Pancreas (tissue), 10 donors: ENCODE measurements around the gene KCNK3. TPM values are rescaled to one million over a fixed set of nuclear protein-coding genes. Genes with fewer than 3 reads are reported as not detected.

ENCODE experiments used
- ATAC-seq, 4 donors: fragments of 200-7000 bp; cut with Tn5 transposase; one replicate each; pipeline versions ENCODE4 v1.8.0 to v1.9.1; 2020; ENCODE audit warnings: mild to moderate bottlenecking in 4 of 4, moderate library complexity in 4 of 4
- DNase-seq, 6 donors: peaks; one replicate each; pipeline ENCODE4 v3.0.0-alpha.2; 2020
- FAIRE-seq: peaks from 2 replicates; lab custom pipeline; 2012; peaks lifted over from hg19 to GRCh38; lab: Jason Lieb, UNC
- H3K27ac ChIP-seq, 4 donors: fragments of 200-600 bp; sonication (generic); 1 replicate in 3 of 4; 2 replicates in 1 of 4; pipeline versions ENCODE4 v1.5.0 to v1.8.0; 2020
- H3K27me3 ChIP-seq, 4 donors: fragments of 200-600 bp; one replicate each; pipeline ENCODE4 v1.8.0; 2021
- H3K36me3 ChIP-seq, 3 donors: fragments of 200-600 bp; sonication (generic) in 1 of 3; one replicate each; pipeline versions ENCODE4 v1.5.0 to v1.8.0; 2020 to 2021
- H3K4me1 ChIP-seq, 3 donors: fragments of 200-600 bp; one replicate each; pipeline ENCODE4 v1.8.0; 2021
- H3K4me3 ChIP-seq, 4 donors: fragments of 200-600 bp; sonication (generic) in 2 of 4; one replicate each; pipeline versions ENCODE4 v1.5.0 to v1.8.0; 2020 to 2021
- H3K9me3 ChIP-seq, 4 donors: fragments of 200-600 bp; one replicate each; pipeline ENCODE4 v1.8.0; 2021
- CTCF ChIP-seq, 4 donors: fragments of 200-600 bp; sonication (generic) in 3 of 4; IDR thresholded peaks; one replicate each; pipeline versions ENCODE4 v1.5.0 to v1.8.0; 2021; ENCODE audit warnings: antibody characterized with exemption in 4 of 4
- WGBS, 2 donors: extraction: QIAGEN DNeasy Blood & Tissue Kit; methylation state at CpG; one replicate each; pipeline ENCODE4 v1.1.7; 2013; 5-methylcytosine and 5-hydroxymethylcytosine counted together
- intact Hi-C, 3 donors: fragments of 100-400 bp; cut with DNase I; formaldehyde crosslinking; loops; one replicate each; pipeline versions ENCODE4 v1.11.1 to v1.14.2; 2022
- polyA plus RNA-seq, 2 donors: library from polyadenylated mRNA; stranded (reverse); fragments of 200-250 nt; gene quantifications; one replicate each; pipeline ENCODE4 v1.2.3, GENCODE V29; 2013
- total RNA-seq, 6 donors: library from RNA; stranded (reverse); fragmentation: NEBNext Ultra II Directional in 4 of 6; extraction: Animal tissue kit (Norgen Biotek cat#: 25700) in 4 of 6; gene quantifications; one replicate each; pipeline versions ENCODE4 v1.2.1 to v1.2.4, GENCODE V29; 2021 to 2023
- donor health status: healthy with polysubstance abuse.
- donor health status: DM: no; HTN: no; CAD: no; lungs with moderate emphysema.
- donor health status: DM: no; HTN: no; CAD: no.
- donor health status: control.
- donor health status: control.
- donor health status: Bipolar disorder and iron deficiency.
- donor health status: DM: yes; HTN: yes; CAD: no.
- donor health status: DM: no; HTN: no; CAD: no.
- donor health status: DM: no; HTN: no; CAD: no.
- donor health status: DM: yes; HTN: yes; CAD: no.

KCNK3 gene
- total and polyA plus RNA-seq, 8 donors: 7.5 to 46.4 (median 30.2) TPM

DNA sequence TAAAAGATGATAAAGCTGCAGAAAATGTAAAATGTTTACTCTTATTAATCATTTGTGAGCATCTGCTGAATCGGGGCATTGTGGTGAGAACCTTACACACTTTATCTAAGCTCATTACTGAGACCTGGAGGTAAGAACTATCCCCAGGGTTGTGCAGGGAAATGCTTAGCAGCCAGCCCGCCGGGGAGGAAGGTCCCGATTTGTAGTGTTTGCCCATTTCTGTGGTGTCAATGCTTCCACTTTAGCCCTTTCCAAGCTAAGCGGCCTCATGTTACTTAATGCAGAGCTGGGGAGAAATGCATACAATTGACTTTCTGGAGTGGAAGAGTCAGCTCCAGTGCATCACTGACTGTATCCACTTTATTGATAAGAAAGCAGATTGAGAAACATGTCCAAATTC, 20.8 kb upstream of the KCNK3 start:
- no peaks in the 10 kb centered on the region for H3K9me3 ChIP-seq
- no peak for TF ChIP-seq CTCF (IDR thresholded peaks at IDR 0.05)
- no peaks in the 10 kb centered on the region for H3K27me3 ChIP-seq
- WGBS, 2 donors: 77 to 81% methylated on average over 5 of the region's 5 CpGs
- intact Hi-C loops: no loop called here
- H3K36me3 ChIP-seq: no peaks in the 10 kb centered on the region
- no peak for DNase-seq
- no peaks in the 10 kb centered on the region for H3K4me1 ChIP-seq
- no peak overlapping the region for H3K4me3 ChIP-seq
- no peak for ATAC-seq
- FAIRE-seq: no peak
- no peak overlapping the region for H3K27ac ChIP-seq

DNA sequence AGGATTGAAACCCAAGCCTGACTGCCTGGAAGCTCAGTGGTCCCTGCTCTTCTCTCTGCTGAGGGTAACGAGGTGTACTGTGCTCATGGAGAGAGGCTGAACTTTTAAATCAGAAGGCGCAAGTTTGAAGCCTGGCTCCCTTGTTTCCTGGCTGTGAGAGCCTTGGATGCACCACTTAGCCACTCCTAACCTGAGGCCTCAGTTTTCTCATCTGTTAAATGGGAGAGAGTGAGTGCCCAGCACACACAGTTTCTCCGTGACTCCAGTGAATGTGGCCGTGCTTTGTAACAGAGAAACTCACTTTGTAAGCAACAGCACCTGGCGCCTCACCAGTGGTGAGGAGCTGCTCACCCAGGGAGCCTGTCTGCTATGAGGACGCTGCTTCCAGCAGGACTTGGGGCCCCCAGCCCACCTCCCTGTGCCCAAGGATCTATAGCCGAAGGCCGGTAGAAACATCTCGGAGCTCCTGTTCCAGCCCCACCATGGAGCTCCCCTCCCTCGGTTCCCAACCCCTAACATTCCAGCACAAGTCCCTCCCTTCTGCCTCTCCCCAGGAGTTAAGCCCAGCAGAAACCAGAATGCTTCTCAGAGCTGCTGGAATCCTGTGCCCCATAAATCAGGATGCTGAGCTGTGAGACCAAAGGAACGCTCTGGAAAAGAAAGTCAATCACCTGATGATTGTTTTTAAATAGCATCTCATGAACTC, 20.3 kb upstream of the KCNK3 start:
- no peaks in the 10 kb centered on the region for H3K36me3 ChIP-seq

GRCh38 chr2:26672818-26673393, 19.6 kb upstream of the KCNK3 start:
- FAIRE-seq: no peak
- Histone ChIP-seq H3K9me3 (no peaks in the 10 kb centered on the region), H3K4me3 (no peak overlapping the region), H3K36me3 (no peaks in the 10 kb centered on the region), H3K27me3 (no peaks in the 10 kb centered on the region), H3K27ac (no peak overlapping the region), H3K4me1 (no peaks in the 10 kb centered on the region)
- DNase-seq: no peak
- WGBS, 2 donors: 90 to 92% methylated on average over 9 of the region's 9 CpGs
- intact Hi-C loops: no loop called here
- no peak for TF ChIP-seq CTCF (IDR thresholded peaks at IDR 0.05)
- ATAC-seq: no peak

More for the DNA sequence above, 20.3 kb upstream of the KCNK3 start:
- WGBS, 2 donors: 89 to 91% methylated on average over 11 of the region's 11 CpGs
- no peak for TF ChIP-seq CTCF (IDR thresholded peaks at IDR 0.05)
- intact Hi-C loops: no loop called here
- no peaks in the 10 kb centered on the region for H3K27me3 ChIP-seq
- FAIRE-seq (no peak), ATAC-seq (no peak), DNase-seq (no peak)
- H3K9me3 ChIP-seq: no peaks in the 10 kb centered on the region
- H3K4me3 ChIP-seq: no peak overlapping the region
- no peaks in the 10 kb centered on the region for H3K4me1 ChIP-seq
- H3K27ac ChIP-seq: no peak overlapping the region

DNA sequence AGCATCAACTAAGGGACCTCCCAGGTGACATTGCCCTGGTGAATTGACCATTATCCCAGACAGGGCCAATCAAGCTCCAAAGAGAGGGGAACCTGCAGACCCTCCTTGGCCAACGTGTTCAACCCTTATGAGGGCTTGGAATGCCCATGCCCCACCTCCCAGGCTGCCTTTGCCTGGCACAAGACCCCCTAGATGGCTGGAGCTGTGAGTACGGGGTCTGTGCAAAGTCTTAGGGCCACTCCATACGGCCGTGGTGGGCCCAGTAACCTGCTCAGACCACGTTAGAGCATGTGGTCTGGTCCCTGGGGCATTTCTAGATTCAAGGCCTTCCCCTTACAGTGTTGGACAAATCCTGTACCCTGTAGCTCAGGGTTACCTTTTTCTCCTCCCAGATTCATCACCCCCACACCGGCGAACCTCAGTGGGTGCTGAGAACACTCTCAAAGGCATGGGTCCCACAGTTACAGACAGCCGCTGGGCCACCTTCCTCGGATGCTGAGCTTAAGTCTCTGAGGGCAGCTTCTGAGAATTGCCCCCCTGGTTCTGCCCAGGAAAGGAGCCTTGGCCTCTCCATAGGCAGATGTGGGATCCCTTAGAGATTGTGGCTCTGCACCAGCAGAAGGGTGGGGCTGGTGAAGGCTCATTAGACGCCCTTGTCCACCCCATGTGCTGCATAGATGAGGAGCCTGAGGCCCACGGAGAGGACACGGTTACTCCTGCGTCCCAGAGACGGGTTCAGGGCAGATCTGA, 18.3 kb upstream of the KCNK3 start:
- no peak for TF ChIP-seq CTCF (IDR thresholded peaks at IDR 0.05)
- FAIRE-seq (no peak), DNase-seq (no peak), ATAC-seq (no peak)
- no peaks in the 10 kb centered on the region for H3K9me3 ChIP-seq
- WGBS, 2 donors: 91 to 94% methylated on average over 14 of the region's 14 CpGs
- H3K4me1 ChIP-seq: no peaks in the 10 kb centered on the region
- no peak overlapping the region for H3K27ac ChIP-seq
- intact Hi-C loops: no loop called here
- H3K27me3 ChIP-seq: no peaks in the 10 kb centered on the region
- no peak overlapping the region for H3K4me3 ChIP-seq
- no peaks in the 10 kb centered on the region for H3K36me3 ChIP-seq
